GOT3 (cell line): ENCODE results near the gene IZUMO2.
"Not testable (repeated sequence)": the region's sequence is repeated elsewhere in the genome, so short reads cannot be mapped to it uniquely, and the experiment has no call there.

Source experiments
- DNase-seq: peaks from one replicate; lab custom pipeline; 2025; ENCODE audit warnings: mixed read lengths; lab: John Stamatoyannopoulos, UW

The IZUMO2 gene

GRCh38 chr19:50184196-50184595 is 21.1 kb upstream of the IZUMO2 start:
- no peak for DNase-seq

GRCh38 chr19:50181121-50181520 is 18.0 kb upstream of the IZUMO2 start:
- no peak for DNase-seq

- DNase-seq, result no peak
Observed at GRCh38 chr19:50178859-50179537, 15.9 kb upstream of the IZUMO2 start.

GRCh38 chr19:50178320-50178719 is 15.2 kb upstream of the IZUMO2 start:
- DNase-seq, result no peak

- no peak for DNase-seq
Observed at GRCh38 chr19:50176775-50177174, 13.7 kb upstream of the IZUMO2 start.

- no peak for DNase-seq
Observed at GRCh38 chr19:50175924-50176323, 12.8 kb upstream of the IZUMO2 start.

- no peak for DNase-seq
Observed at GRCh38 chr19:50174100-50174793, 11.2 kb upstream of the IZUMO2 start.

- DNase-seq, result no peak
Observed at GRCh38 chr19:50173127-50173526, 10.0 kb upstream of the IZUMO2 start.

GRCh38 chr19:50172726-50173125 is 9.6 kb upstream of the IZUMO2 start:
- no peak for DNase-seq

- DNase-seq, result no peak
Observed at GRCh38 chr19:50171752-50172151, 8.7 kb upstream of the IZUMO2 start.

- no peak for DNase-seq
Observed at GRCh38 chr19:50167314-50167721, 4.2 kb upstream of the IZUMO2 start.

- DNase-seq, result no peak
Observed at GRCh38 chr19:50159078-50159477, 4.0 kb downstream of the IZUMO2 start.

GRCh38 chr19:50158577-50158976 is 4.5 kb downstream of the IZUMO2 start:
- no peak for DNase-seq

GRCh38 chr19:50155520-50156109 is 7.5 kb downstream of the IZUMO2 start:
- DNase-seq, result no peak

- no peak for DNase-seq
Observed at GRCh38 chr19:50154529-50154928, 8.6 kb downstream of the IZUMO2 start.

GRCh38 chr19:50152578-50152977 is 10.5 kb downstream of the IZUMO2 start:
- no peak for DNase-seq

GRCh38 chr19:50148528-50148927 is 14.6 kb downstream of the IZUMO2 start:
- DNase-seq, result no peak

GRCh38 chr19:50147462-50148423 is 15.3 kb downstream of the IZUMO2 start:
- peak; percentile 20 for DNase-seq

GRCh38 chr19:50141921-50142320 is 21.2 kb downstream of the IZUMO2 start:
- not testable (repeated sequence) for DNase-seq

- not testable (repeated sequence) for DNase-seq
Observed at GRCh38 chr19:50140118-50140845, 22.8 kb downstream of the IZUMO2 start.

GRCh38 chr19:50136603-50137365 is 26.3 kb downstream of the IZUMO2 start:
- DNase-seq, result not testable (repeated sequence)
